ENCODE data around the gene FCGR3A.

- TF ChIP-seq EZH2 (IDR thresholded peaks at IDR 0.05; ENCODE audit: low read depth, low read length, severe bottlenecking), result no peak
- no peak for TF ChIP-seq CTCF (IDR thresholded peaks at IDR 0.05; ENCODE audit: control extremely low read depth in 1 of 3, insufficient read depth in 1 of 3, low read depth in 1 of 3, low read length in 3 of 3)
- TF ChIP-seq POLR2AphosphoS5 (IDR thresholded peaks at IDR 0.05; ENCODE audit: low read depth, low read length), result no peak
- no peak for TF ChIP-seq KDM1A (IDR thresholded peaks at IDR 0.05; ENCODE audit: borderline replicate concordance, low read length)
- TF ChIP-seq JUN (IDR thresholded peaks at IDR 0.05; ENCODE audit: low read depth, low read length), result no peak
- no peak for TF ChIP-seq POLR2A (IDR thresholded peaks at IDR 0.05; ENCODE audit: control extremely low read depth in 1 of 2, low read depth in 2 of 2, low read length in 2 of 2)
- TF ChIP-seq SRF (IDR thresholded peaks at IDR 0.05; ENCODE audit: low read depth, low read length), result no peak
- no peak for TF ChIP-seq RBBP5 (IDR thresholded peaks at IDR 0.05; ENCODE audit: borderline replicate concordance, low read depth, low read length)
- TF ChIP-seq EGR1 (IDR thresholded peaks at IDR 0.05; ENCODE audit: borderline replicate concordance, low read depth, low read length), result no peak
- TF ChIP-seq EP300 (IDR thresholded peaks at IDR 0.05; ENCODE audit: borderline replicate concordance in 1 of 2, low read depth in 2 of 2, low read length in 2 of 2), result no peak
- no peak for TF ChIP-seq HDAC2 (IDR thresholded peaks at IDR 0.05; ENCODE audit: borderline replicate concordance in 1 of 2, low read depth in 2 of 2, low read length in 2 of 2)
- TF ChIP-seq BACH1 (IDR thresholded peaks at IDR 0.05; ENCODE audit: low read length), result no peak
Observed at GRCh38 chr1:161511756-161512060, 37.9 kb downstream of the FCGR3A start.

Measured in H1 (cell line).